Panc1 (cell line): ENCODE results near the gene CEP104. TPM values are rescaled to one million over a fixed set of nuclear protein-coding genes. Genes with fewer than 3 reads are reported as not detected.

ENCODE experiments used
- ATAC-seq: fragments of 200-7000 bp; cut with Tn5 transposase; 2 replicates; pipeline ENCODE4 v1.9.1; 2020; ENCODE audit warnings: mild to moderate bottlenecking, moderate library complexity
- BruUV-seq: library from RNA; stranded (reverse); fragments of 400-500 nt; replicated peaks from 2 replicates; lab custom pipeline; 2021; lab: Mats Ljungman, UMichigan
- CTCF ChIA-PET: fragments of 300-600 bp; sonication (Branson Sonifier 250); formaldehyde crosslinking; loops from one replicate; lab custom pipeline; 2022; ENCODE audit warnings: antibody characterized with exemption; lab: Charles Lee
- POLR2A ChIA-PET: fragments of 300-600 bp; sonication (Branson Sonifier 250); formaldehyde crosslinking; loops from one replicate; lab custom pipeline; 2022; ENCODE audit warnings: antibody characterized with exemption; lab: Charles Lee
- DNase-seq: peaks from one replicate; pipeline ENCODE4 v3.0.0-alpha.2; 2010; ENCODE audit warnings: low read depth, low spot score
- H3K27ac ChIP-seq: 2 replicates; pipeline ENCODE4 v1.5.1; 2011; ENCODE audit warnings: mild to moderate bottlenecking, low read length, inconsistent platforms
- H3K27me3 ChIP-seq: fragments of 200-500 bp; sonication (Bioruptor generic); 2 replicates; pipeline ENCODE4 v1.6.0; 2014; ENCODE audit warnings: low read length, inconsistent platforms; ENCODE audit not compliant: control insufficient read depth, insufficient read depth
- H3K36me3 ChIP-seq: fragments of 200-500 bp; sonication (Bioruptor generic); 2 replicates; pipeline ENCODE4 v1.5.1; 2014; ENCODE audit warnings: inconsistent platforms, mild to moderate bottlenecking, low read length, moderate library complexity; ENCODE audit not compliant: control insufficient read depth, insufficient read depth
- H3K4me1 ChIP-seq: 2 replicates; pipeline ENCODE4 v1.5.1; 2011; ENCODE audit warnings: inconsistent platforms, mild to moderate bottlenecking, low read length, moderate library complexity; ENCODE audit not compliant: control insufficient read depth, insufficient read depth
- H3K4me3 ChIP-seq, 2 experiments: 2 replicates each; pipeline ENCODE4 v1.5.1; 2011 to 2012; ENCODE audit warnings: low read depth in 2 of 2, low read length in 2 of 2, mild to moderate bottlenecking in 2 of 2, inconsistent platforms in 1 of 2, moderate library complexity in 1 of 2
- H3K9me3 ChIP-seq: fragments of 200-500 bp; sonication (Bioruptor generic); 2 replicates; pipeline ENCODE4 v1.5.1; 2014; ENCODE audit warnings: low read depth, mild to moderate bottlenecking, inconsistent platforms, low read length, moderate library complexity; ENCODE audit not compliant: control insufficient read depth, insufficient read depth
- POLR2AphosphoS5 ChIP-seq: IDR thresholded peaks from 2 replicates; pipeline ENCODE4 v1.6.1; 2012; ENCODE audit warnings: mild to moderate bottlenecking, low read depth, low read length, moderate library complexity
- REST ChIP-seq, 2 experiments: IDR thresholded peaks; 2 replicates each; pipeline ENCODE4 v1.6.1; 2011 to 2012; ENCODE audit warnings: low read depth in 2 of 2, control low read depth in 1 of 2, low read length in 1 of 2, mild to moderate bottlenecking in 1 of 2, moderate library complexity in 1 of 2; ENCODE audit not compliant: insufficient read depth in 1 of 2
- SIN3A ChIP-seq: IDR thresholded peaks from 2 replicates; pipeline ENCODE4 v1.6.1; 2012; ENCODE audit warnings: low read depth, mild to moderate bottlenecking, low read length, moderate library complexity, borderline replicate concordance; ENCODE audit not compliant: insufficient read depth
- TCF7L2 ChIP-seq: IDR thresholded peaks from 2 replicates; pipeline ENCODE4 v1.6.1; 2011; ENCODE audit warnings: mild to moderate bottlenecking, low read depth, low read length, inconsistent platforms
- in situ Hi-C: cut with HindIII; loops from 2 replicates; pipeline ENCODE4 v1.10.0; 2016; ENCODE audit warnings: low sequenced_read_pairs, low pct_unique_long_range_greater_than_20kb
- intact Hi-C: fragments of 100-400 bp; cut with micrococcal nuclease; formaldehyde crosslinking; loops from one replicate; pipeline ENCODE4 v1.10.0; 2022; ENCODE audit not compliant: unreplicated experiment
- total RNA-seq: library from RNA; stranded (reverse); gene quantifications from one replicate; pipeline ENCODE4 v1.2.1, GENCODE V29; 2021; ENCODE audit not compliant: unreplicated experiment
- TF ChIP-seq, protein P1 (sequence below): fragments of 450-650 bp; IDR thresholded peaks from 2 replicates; pipeline ENCODE4 v1.5.1; 2017; ENCODE audit warnings: mild to moderate bottlenecking

Gene CEP104
- total RNA-seq, 1 experiment from 2014 or later: 52.0 TPM

- H3K36me3 ChIP-seq: no peaks in the 10 kb centered on the region
Observed at GRCh38 chr1:3777647-3778589, 79.1 kb downstream of the CEP104 start.

DNA sequence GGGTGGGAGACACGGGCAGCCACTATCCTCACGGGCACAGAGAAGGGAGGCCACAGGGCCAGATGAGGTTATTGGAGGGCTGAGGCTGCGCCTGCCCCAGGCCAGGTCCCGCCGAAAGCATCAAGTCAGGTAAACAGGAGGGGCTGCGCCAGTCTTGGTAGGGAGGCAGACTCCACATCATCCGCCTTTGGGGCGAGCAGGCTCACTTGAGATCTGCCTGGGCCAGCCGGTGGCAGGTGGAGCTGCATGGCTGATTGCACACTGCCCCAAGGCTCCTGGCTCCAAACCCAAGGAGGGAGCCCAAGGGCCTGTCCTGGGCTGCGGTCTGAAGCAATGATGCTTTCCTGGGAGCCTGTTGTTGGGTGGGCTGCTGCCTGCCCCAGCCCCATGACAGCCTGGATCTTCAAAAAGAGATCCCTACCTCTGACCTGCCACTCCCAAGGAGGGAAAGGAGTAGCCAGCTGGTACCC, 79.9 kb downstream of the CEP104 start:
- Histone ChIP-seq H3K9me3 (no peaks in the 10 kb centered on the region), H3K27me3 (no peaks in the 10 kb centered on the region), H3K36me3 (no peaks in the 10 kb centered on the region), H3K27ac (peak overlapping the region; percentile 29; the same call in 1 of the 2 replicates), H3K4me1 (peaks cover 43% of the 10 kb centered on the region), H3K4me3 (no peak overlapping the region)
- in situ Hi-C loops (no loop called here), intact Hi-C loops (no loop called here)
- ATAC-seq: no peak
- CTCF ChIA-PET: no interaction called here
- no peak for DNase-seq
- BruUV-seq: no TSS peak
- TF ChIP-seq TCF7L2 (no peak), SIN3A (no peak), POLR2AphosphoS5 (no peak), REST (IDR thresholded peaks at IDR 0.05; ENCODE audit: insufficient read depth in 1 of 2, low read depth in 2 of 2, low read length in 1 of 2) (no peak)
- TF ChIP-seq, protein P1, sequence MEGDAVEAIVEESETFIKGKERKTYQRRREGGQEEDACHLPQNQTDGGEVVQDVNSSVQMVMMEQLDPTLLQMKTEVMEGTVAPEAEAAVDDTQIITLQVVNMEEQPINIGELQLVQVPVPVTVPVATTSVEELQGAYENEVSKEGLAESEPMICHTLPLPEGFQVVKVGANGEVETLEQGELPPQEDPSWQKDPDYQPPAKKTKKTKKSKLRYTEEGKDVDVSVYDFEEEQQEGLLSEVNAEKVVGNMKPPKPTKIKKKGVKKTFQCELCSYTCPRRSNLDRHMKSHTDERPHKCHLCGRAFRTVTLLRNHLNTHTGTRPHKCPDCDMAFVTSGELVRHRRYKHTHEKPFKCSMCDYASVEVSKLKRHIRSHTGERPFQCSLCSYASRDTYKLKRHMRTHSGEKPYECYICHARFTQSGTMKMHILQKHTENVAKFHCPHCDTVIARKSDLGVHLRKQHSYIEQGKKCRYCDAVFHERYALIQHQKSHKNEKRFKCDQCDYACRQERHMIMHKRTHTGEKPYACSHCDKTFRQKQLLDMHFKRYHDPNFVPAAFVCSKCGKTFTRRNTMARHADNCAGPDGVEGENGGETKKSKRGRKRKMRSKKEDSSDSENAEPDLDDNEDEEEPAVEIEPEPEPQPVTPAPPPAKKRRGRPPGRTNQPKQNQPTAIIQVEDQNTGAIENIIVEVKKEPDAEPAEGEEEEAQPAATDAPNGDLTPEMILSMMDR: no peak
- POLR2A ChIA-PET: no interaction called here

More at GRCh38 chr1:3777647-3778589, 79.1 kb downstream of the CEP104 start:
- Histone ChIP-seq H3K9me3 (no peaks in the 10 kb centered on the region), H3K27ac (no peak overlapping the region), H3K27me3 (no peaks in the 10 kb centered on the region), H3K4me1 (peaks cover 43% of the 10 kb centered on the region), H3K4me3 (no peak overlapping the region)
- intact Hi-C loops: no loop called here
- ChIA-PET POLR2A (interaction anchor here (0.6 to 0.7 kb wide), 2 partner anchors 335 to 652 kb away, joined by 4 to 6 read pairs; no protein-coding TSS in a partner anchor), CTCF (no interaction called here)
- no TSS peak for BruUV-seq
- in situ Hi-C loops: no loop called here
- no peak for DNase-seq
- TF ChIP-seq, protein P1: no peak
- TF ChIP-seq TCF7L2: no peak
- no peak for TF ChIP-seq REST (IDR thresholded peaks at IDR 0.05; ENCODE audit: insufficient read depth in 1 of 2, low read depth in 2 of 2, low read length in 1 of 2)
- no peak for ATAC-seq
